HepG2 (cell line): ENCODE results near the gene HUNK.
A peak's percentile ranks its signal among the peaks of the same experiment; 100 is the strongest.

ENCODE experiments used
- CTCF ChIP-seq: sonication (generic); formaldehyde crosslinking; IDR thresholded peaks from 2 replicates; pipeline ENCODE4 v1.5.0; 2020; ENCODE audit warnings: mild to moderate bottlenecking, missing genetic modification reagents, moderate library complexity
- EP300 ChIP-seq, 3 experiments: sonication (generic) in 1 of 3; formaldehyde crosslinking in 1 of 3; IDR thresholded peaks; 2 replicates each; pipeline versions ENCODE4 v1.5.1 to v1.6.1; 2011 to 2020; ENCODE audit warnings: low read depth in 2 of 3, low read length in 2 of 3, borderline replicate concordance in 1 of 3, improper control_type of control experiment in 1 of 3, mild to moderate bottlenecking in 1 of 3, missing genetic modification reagents in 1 of 3, moderate library complexity in 1 of 3
- EZH2 ChIP-seq: conservative IDR thresholded peaks from 2 replicates; pipeline ENCODE4 v1.6.1; 2012; ENCODE audit warnings: mild to moderate bottlenecking, low read depth, low read length, moderate library complexity
- FOXK1 ChIP-seq: sonication (generic); formaldehyde crosslinking; IDR thresholded peaks from 2 replicates; pipeline ENCODE4 v1.4.0; 2020; ENCODE audit warnings: low read depth, missing genetic modification reagents, borderline replicate concordance
- HNRNPLL ChIP-seq: fragments of 200-400 bp; formaldehyde crosslinking; IDR thresholded peaks from 2 replicates; pipeline ENCODE4 v1.6.1; 2017; ENCODE audit warnings: mild to moderate bottlenecking, low read depth, low read length; ENCODE audit not compliant: poor library complexity, severe bottlenecking
- NR2F6 ChIP-seq, 2 experiments: IDR thresholded peaks; 2 replicates each; pipeline ENCODE4 v1.6.1; 2016; ENCODE audit warnings: antibody characterized with exemption in 1 of 2, mild to moderate bottlenecking in 1 of 2
- NR3C1 ChIP-seq: sonication (generic); formaldehyde crosslinking; IDR thresholded peaks from 2 replicates; pipeline ENCODE4 v1.4.0; 2020; ENCODE audit warnings: missing genetic modification reagents
- SP1 ChIP-seq, 2 experiments: fragments of 450-650 bp in 1 of 2; sonication (generic) in 1 of 2; formaldehyde crosslinking in 1 of 2; IDR thresholded peaks; 2 replicates each; pipeline versions ENCODE4 v1.4.0 to v1.6.1; 2016 to 2020; ENCODE audit warnings: missing genetic modification reagents in 1 of 2
- ZNF274 ChIP-seq: sonication (generic); formaldehyde crosslinking; IDR thresholded peaks from 2 replicates; pipeline ENCODE4 v1.5.1; 2020; ENCODE audit warnings: mild to moderate bottlenecking, missing genetic modification reagents
- ZNF503 ChIP-seq: sonication (generic); formaldehyde crosslinking; IDR thresholded peaks from 2 replicates; pipeline ENCODE4 v1.4.0; 2020; ENCODE audit warnings: missing genetic modification reagents

GRCh38 chr21:31929548-31929947 lies 56.7 kb downstream of the HUNK start:
- TF ChIP-seq EP300 (IDR thresholded peaks at IDR 0.05; ENCODE audit: low read depth in 2 of 2, low read length in 2 of 2) (peak in 1 of 2 experiments; percentile 92; a peak in 2 of 4 replicates), EP300 (CRISPR knock-in tag; IDR thresholded peaks at IDR 0.05; ENCODE audit: borderline replicate concordance) (peak; percentile 44; the same call in 1 of the 2 replicates), CTCF (CRISPR knock-in tag) (no peak), HNRNPLL (no peak), ZNF274 (no peak), NR2F6 (IDR thresholded peaks at IDR 0.05) (peak; percentile 99), NR2F6 (CRISPR knock-in tag; IDR thresholded peaks at IDR 0.05) (peak; percentile 98), FOXK1 (CRISPR knock-in tag) (peak; percentile 73; the same call in 1 of the 2 replicates), SP1 (IDR thresholded peaks at IDR 0.05) (no peak), SP1 (CRISPR knock-in tag; IDR thresholded peaks at IDR 0.05) (no peak), NR3C1 (CRISPR knock-in tag) (no peak), EZH2 (no peak), ZNF503 (peak; percentile 90; the same call in 1 of the 2 replicates)
